ENCODE results near the gene SPCS1. TPM values are rescaled to one million over a fixed set of nuclear protein-coding genes. Genes with fewer than 3 reads are reported as not detected.
"Not testable (repeated sequence)": the region's sequence is repeated elsewhere in the genome, so short reads cannot be mapped to it uniquely, and the experiment has no call there.

The SPCS1 gene
- total RNA-seq, 1 experiment from 2014 or later = 124 TPM

DNA sequence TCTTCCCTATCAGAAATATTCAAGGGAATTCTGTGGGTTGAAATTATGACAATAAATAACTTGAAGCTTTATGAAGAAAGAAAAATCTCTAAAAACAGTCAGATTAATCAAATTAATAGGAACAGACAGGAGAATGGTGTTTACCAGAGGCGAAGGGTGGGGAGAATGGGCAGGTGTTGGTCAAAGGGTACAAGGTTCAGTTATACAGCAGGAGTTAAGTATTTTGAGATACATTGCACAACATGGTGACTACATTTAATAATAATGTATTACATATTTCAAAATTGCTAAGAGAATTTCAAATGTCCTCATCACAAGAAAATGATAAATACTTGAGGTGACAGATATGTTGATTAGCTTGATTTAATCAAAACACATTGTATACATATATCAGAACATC is 18.6 kb downstream of the SPCS1 start (continued):
- TF ChIP-seq, protein P1, sequence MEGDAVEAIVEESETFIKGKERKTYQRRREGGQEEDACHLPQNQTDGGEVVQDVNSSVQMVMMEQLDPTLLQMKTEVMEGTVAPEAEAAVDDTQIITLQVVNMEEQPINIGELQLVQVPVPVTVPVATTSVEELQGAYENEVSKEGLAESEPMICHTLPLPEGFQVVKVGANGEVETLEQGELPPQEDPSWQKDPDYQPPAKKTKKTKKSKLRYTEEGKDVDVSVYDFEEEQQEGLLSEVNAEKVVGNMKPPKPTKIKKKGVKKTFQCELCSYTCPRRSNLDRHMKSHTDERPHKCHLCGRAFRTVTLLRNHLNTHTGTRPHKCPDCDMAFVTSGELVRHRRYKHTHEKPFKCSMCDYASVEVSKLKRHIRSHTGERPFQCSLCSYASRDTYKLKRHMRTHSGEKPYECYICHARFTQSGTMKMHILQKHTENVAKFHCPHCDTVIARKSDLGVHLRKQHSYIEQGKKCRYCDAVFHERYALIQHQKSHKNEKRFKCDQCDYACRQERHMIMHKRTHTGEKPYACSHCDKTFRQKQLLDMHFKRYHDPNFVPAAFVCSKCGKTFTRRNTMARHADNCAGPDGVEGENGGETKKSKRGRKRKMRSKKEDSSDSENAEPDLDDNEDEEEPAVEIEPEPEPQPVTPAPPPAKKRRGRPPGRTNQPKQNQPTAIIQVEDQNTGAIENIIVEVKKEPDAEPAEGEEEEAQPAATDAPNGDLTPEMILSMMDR (IDR thresholded peaks at IDR 0.05 in 2 of 3, conservative IDR thresholded peaks at IDR 0.05 in 1 of 3; ENCODE audit: borderline replicate concordance in 1 of 3, insufficient read depth in 1 of 3, low read depth in 2 of 3, low read length in 2 of 3) = no peak
- TF ChIP-seq, protein P2, sequence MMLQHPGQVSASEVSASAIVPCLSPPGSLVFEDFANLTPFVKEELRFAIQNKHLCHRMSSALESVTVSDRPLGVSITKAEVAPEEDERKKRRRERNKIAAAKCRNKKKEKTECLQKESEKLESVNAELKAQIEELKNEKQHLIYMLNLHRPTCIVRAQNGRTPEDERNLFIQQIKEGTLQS (IDR thresholded peaks at IDR 0.05) = no peak
- TF ChIP-seq ZFX (IDR thresholded peaks at IDR 0.05) (no peak), TCF7L2 (IDR thresholded peaks at IDR 0.05; ENCODE audit: borderline replicate concordance, extremely low read depth, insufficient read depth, insufficient read length) (no peak)

DNA sequence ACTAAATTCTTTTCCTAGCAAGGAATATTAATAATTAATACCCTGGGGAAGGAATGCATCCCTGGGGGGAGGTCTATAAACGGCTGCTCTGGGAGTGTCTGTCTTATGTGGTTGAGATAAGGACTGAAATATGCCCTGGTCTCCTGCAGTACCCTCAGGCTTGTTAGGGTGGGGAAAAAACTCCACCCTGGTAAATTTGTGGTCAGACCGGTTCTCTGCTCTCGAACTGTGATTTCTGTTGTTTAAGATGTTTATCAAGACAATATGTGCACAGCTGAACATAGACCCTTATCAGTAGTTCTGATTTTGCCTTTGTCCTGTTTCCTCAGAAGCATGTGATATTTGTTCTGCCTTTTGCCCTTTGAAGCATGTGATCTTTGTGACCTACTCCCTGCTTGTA is 22.8 kb downstream of the SPCS1 start:
- H3K9me2 ChIP-seq (ENCODE audit: insufficient read depth); H3K9me3 ChIP-seq (ENCODE audit: control insufficient read depth in 1 of 2, insufficient read depth in 1 of 2, low read depth in 1 of 2, low read length in 2 of 2); H3K4me2 ChIP-seq (ENCODE audit: low read length); H3K79me2 ChIP-seq (ENCODE audit: insufficient read depth, low read length); H3K4me1 ChIP-seq (ENCODE audit: control insufficient read depth in 1 of 2, insufficient read depth in 2 of 2, low read length in 2 of 2); H3K9ac ChIP-seq (ENCODE audit: low read length); H2AFZ ChIP-seq (ENCODE audit: low read depth, low read length, poor library complexity, severe bottlenecking); BruUV-seq (replicated peaks); DNase-seq (ENCODE audit: low read depth, low spot score); H3K4me3 ChIP-seq (replicated peaks in 1 of 2; ENCODE audit: low read depth in 1 of 2, low read length in 2 of 2); POLR2A ChIA-PET; intact Hi-C loops (cut with micrococcal nuclease); ATAC-seq; H3K27ac ChIP-seq (ENCODE audit: low read depth, low read length); H4K20me1 ChIP-seq (ENCODE audit: insufficient read depth); RAD21 ChIA-PET (ENCODE audit: low non-redundant PET in 1 of 2, low total read pairs in 2 of 2, uncharacterized antibody in 2 of 2, unreplicated experiment in 2 of 2); CTCF ChIA-PET; H3K27me3 ChIP-seq (ENCODE audit: insufficient read depth, low read length): not testable (repeated sequence)
- peaks cover 9 to 23% of the 10 kb centered on the region in 2 experiments for H3K36me3 ChIP-seq (ENCODE audit: control insufficient read depth in 1 of 2, insufficient read depth in 2 of 2, low read length in 2 of 2)
- TF ChIP-seq CBX3 (IDR thresholded peaks at IDR 0.05; ENCODE audit: low read depth) = 0 out of 2 replicates have a peak, but pooled peaks have one; percentile 13

DNA sequence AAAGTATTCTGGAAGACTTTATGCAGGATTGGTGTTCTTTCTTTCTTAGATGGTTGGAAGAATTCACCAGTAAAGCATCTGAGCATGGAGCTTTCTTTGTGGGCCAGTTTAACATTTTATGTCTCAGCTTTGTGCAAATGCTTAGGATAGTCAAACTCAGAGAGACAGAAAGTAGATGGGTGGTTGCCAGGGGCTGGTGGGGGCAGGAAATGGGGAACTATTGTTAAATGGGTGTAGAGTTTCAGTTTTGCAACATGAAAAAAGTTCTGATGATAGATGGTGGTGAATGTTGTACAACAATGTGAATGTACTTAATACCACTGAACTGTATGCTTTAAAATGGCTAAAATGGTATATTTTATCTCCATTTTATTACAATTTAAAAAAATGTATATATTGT is 24.8 kb downstream of the SPCS1 start:
- peaks cover 14 to 34% of the 10 kb centered on the region in 2 experiments for H3K36me3 ChIP-seq (ENCODE audit: control insufficient read depth in 1 of 2, insufficient read depth in 2 of 2, low read length in 2 of 2)
- peaks cover 0 to 9% of the 10 kb centered on the region in 2 experiments; a peak in 1 of 4 replicates for H3K4me1 ChIP-seq (ENCODE audit: control insufficient read depth in 1 of 2, insufficient read depth in 2 of 2, low read length in 2 of 2)
- DNase-seq (ENCODE audit: low read depth, low spot score) = no peak
- H3K9me3 ChIP-seq (ENCODE audit: control insufficient read depth in 1 of 2, insufficient read depth in 1 of 2, low read depth in 1 of 2, low read length in 2 of 2) = no peaks in the 10 kb centered on the region
- H3K9ac ChIP-seq (ENCODE audit: low read length) = no peak overlapping the region
- ChIA-PET RAD21 (ENCODE audit: low non-redundant PET in 1 of 2, low total read pairs in 2 of 2, uncharacterized antibody in 2 of 2, unreplicated experiment in 2 of 2) (interaction anchor here in 1 of 2 experiments (0.6 kb wide), 1 partner anchor 27 kb away, joined by 3 read pairs; no protein-coding TSS in a partner anchor), POLR2A (no interaction called here), CTCF (no interaction called here)
- no peak overlapping the region for H2AFZ ChIP-seq (ENCODE audit: low read depth, low read length, poor library complexity, severe bottlenecking)
- no peaks in the 10 kb centered on the region for H3K9me2 ChIP-seq (ENCODE audit: insufficient read depth)
- H3K27me3 ChIP-seq (ENCODE audit: insufficient read depth, low read length) = no peaks in the 10 kb centered on the region
- no peaks in the 10 kb centered on the region for H4K20me1 ChIP-seq (ENCODE audit: insufficient read depth)
- TF ChIP-seq ZFX (IDR thresholded peaks at IDR 0.05) (no peak), CEBPB (IDR thresholded peaks at IDR 0.05; ENCODE audit: low read depth) (no peak)
- no peak for ATAC-seq
- BruUV-seq (replicated peaks) = no TSS peak
- H3K79me2 ChIP-seq (ENCODE audit: insufficient read depth, low read length) = no peaks in the 10 kb centered on the region
- H3K27ac ChIP-seq (ENCODE audit: low read depth, low read length) = no peak overlapping the region
- H3K4me3 ChIP-seq (replicated peaks in 1 of 2; ENCODE audit: low read depth in 1 of 2, low read length in 2 of 2) = no peak overlapping the region
- intact Hi-C loops (cut with micrococcal nuclease) = no loop called here
- no peak overlapping the region for H3K4me2 ChIP-seq (ENCODE audit: low read length)
